Measurements from ENCODE around the gene CD81.

The CD81 gene

GRCh38 chr11:2408671-2409070, 31.6 kb downstream of the CD81 start:
- no peak for DNase-seq

GRCh38 chr11:2409126-2409525, 32.0 kb downstream of the CD81 start:
- DNase-seq: no peak

DNA sequence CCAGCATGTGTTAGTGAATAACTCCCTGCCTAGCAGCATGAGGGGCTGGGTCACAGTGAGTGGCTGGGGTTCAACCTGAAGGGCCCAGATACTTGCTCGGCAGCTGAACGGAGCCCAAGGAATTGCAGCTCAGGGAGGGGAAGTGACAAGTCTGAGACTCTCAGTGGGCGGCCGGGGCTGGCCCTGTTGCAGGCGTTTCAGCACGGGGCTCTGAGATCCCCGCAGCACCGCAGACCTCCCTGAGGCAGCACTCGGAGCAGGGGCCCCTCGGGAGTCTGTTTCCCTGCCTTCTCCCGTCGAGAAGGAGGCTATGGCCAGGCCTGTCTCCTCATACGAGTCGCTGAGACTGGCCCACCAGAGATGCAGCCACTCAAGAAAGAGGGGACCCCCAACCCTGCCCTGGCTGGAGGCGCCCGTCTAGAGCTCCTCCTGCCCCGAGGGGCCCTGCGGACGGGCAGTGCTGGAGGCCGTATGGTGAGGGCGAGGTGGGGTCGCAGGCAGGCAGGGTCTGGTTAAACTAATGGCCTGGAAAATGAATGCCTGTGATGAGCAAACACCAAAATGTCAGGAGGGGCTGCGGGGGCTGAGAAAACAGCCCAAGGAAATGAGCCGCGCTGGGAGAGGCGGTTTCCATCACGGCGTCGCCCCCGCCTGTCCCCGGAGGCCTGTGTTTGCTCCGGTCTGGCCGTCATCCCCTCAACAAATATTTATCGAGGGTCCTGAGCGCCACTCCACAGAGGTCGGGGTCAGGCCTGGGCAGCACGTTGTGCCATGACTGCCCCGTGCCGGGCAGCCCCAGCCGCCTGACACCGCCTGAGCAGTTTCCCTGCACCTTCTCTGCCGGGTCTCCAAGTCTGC, 32.7 kb downstream of the CD81 start:
- DNase-seq: no peak

DNA sequence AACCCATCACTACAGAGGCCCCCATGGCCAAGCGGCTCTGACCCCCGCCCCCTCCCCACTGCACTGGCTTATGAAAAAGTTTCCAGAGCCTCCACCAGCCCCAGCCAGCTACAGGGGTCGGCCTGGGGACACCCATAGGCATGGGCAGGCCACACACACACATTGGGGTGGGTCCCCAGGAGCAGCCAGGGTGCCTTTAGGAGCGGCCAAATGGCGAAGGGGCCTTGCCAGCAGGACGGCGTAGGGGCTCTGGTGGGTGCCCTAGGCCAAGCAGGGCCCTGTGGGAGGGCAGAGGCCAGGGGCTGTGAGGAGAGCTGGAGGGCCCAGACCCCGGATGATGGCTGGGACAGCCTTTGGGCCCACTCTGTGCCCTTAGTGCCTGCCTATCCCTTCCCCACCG, 33.5 kb downstream of the CD81 start:
- no peak for DNase-seq

DNA sequence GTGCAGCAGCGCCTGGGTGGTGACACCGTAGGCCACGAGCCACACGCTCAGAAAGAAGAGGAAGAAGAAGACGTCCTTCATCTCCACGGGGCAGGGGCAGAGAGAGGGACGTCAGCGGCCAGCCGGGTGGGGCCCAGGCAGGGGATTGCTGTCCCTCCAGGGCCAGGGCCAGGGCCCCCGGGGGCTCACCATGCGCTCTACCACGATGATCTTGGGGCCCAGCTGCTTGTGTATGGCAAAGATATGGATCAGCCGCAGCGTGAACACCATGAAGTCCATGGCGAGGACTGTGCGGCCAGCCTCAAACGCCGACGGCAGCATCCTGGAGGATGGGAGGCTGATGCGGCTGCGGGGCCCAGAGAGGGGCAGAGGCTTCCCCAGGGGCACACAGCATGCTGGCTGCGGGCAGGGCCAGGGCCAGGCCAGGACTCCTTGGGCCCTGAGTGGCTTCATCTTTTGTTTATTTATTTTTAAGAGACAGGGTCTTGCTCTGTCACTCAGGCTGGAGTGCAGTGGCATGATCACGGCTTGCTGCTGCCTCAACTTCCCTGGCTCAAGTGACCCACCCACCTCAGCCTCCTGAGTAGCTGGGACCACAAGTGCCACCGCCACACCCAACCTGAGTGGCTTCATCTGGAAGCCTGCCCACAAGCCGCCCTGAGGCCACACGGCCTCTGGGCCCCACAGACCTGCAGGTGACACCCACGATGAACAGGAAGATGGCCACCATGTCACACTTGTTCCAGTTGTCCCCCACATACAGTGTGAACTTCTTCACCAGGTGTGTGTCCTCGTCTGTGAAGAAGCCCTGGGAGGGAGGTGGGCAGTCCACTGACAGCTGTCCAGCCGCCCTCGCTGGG, 34.6 kb downstream of the CD81 start:
- DNase-seq: no peak

- DNase-seq: no peak
These were observed 35.2 kb downstream of the CD81 start for GRCh38 chr11:2412323-2412722.

DNA sequence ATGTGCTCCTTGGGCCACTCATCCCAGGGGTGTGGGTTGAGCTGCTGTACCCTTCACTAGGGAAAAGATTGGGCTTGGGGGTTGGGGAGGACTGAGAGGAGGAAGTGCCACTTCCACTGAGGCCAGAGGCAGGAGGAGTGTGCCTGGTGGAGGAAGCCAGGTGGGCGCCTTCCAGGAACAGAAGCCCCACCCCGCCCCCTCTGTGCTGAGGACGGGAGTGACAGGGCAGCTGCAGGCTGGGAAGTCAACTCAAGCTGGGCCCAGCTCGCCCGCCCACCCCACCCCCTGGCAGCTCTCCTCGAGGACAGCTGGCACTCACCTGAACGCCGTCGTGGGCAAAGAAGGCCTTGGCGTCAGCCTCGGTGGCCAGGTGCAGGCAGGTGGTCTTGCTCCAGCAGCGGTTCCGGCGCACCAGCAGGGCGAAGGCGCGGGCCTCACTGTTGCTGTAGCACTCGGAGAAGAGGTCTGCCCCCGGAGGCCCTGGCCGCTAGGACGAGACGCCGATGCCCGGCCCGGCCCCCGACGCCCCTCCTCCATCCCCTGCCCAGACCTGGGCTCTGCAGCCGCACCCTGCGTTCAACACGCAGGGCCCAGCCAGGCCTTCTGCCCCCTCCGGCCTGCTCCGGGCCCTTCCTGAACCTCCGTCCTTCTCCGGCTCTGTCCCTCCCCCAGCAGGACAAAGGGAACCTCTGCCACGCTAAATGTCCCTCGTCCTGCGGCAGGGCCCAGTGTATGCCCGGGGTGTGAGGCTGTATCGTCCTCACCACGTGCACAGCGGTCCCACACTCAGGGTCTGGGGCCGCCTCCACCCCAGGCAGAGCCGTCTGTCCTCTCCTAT, 36.9 kb downstream of the CD81 start:
- no peak for DNase-seq

DNA sequence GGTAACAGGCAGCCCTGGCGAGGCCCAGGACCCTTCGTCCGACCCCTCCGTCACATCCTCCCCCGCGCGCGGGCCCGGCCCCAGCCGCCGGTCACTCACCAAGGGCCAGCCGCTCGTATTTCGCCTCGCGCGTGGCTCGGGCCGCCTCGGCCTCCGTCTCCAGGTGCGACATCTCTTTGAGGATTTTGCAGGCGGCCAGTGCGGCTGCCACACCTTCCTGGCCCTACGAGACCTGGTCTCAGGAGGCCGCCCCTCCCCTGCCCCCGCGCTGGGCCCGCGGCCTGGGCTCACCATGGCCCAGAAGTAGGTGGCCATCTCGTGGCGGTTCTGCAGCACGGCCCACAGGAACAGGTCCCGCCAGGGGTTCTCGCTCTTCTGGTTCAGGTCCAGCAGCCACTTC, 37.5 kb downstream of the CD81 start:
- no peak for DNase-seq

GRCh38 chr11:2415171-2415570, 38.1 kb downstream of the CD81 start:
- DNase-seq: no peak

DNA sequence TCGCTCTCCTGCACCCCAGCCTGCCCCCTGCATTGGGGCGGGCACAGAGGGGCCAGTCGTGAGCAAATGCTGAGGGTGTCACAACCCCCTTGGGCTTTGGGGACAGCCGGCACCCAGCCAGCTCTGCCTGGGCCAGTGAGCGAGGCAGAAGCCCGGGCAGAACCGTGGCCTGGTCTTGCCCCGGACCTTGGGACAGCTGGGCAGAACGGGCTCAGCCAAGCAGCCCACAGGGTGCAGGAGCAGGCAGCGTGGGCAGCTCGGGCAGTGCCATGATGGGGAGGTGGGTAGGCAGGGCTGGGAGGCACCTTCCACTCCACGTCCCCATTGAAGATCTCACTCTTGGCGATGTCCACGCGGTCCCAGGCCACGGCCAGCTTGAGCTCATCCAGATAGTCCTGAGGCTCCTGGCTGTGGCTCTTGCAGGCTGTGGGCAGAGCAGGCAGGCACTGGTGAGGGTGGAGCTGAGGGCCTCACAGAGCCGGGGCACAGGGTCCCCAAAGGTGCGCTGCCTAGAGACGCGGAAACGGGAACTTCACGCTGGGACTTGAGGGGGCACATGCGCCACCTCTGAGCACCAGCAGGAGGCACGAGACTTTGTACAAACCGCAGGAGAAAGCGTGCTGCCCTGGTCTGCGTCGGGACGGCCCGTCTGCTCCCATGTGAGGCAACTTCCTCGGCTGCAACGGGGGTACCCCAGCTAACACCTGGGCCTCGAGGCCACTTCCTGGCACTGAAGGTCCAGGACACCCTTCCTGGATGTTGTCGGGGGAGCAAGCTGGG, 38.7 kb downstream of the CD81 start:
- DNase-seq: no peak

DNA sequence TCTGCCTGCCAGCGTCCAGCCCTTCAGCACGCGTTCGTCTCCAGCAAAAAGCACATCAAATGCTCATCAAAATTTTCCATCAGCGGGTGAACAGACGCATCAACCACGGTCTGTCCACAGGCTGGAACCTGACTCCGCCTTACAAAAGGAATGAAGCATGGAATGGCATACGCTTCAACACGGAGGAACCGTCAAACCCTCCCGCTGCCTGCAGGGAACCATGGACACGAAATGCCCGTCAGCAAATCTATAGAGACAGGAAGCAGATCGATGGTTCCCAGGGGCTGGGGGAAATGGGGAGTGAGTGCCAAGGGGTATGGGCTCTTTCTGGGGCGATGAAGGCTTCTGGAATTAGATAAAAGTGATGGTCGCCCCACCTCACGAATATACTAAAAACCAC, 39.7 kb downstream of the CD81 start:
- no peak for DNase-seq

- no peak for DNase-seq
These were observed 41.0 kb downstream of the CD81 start for GRCh38 chr11:2417856-2418692.

DNA sequence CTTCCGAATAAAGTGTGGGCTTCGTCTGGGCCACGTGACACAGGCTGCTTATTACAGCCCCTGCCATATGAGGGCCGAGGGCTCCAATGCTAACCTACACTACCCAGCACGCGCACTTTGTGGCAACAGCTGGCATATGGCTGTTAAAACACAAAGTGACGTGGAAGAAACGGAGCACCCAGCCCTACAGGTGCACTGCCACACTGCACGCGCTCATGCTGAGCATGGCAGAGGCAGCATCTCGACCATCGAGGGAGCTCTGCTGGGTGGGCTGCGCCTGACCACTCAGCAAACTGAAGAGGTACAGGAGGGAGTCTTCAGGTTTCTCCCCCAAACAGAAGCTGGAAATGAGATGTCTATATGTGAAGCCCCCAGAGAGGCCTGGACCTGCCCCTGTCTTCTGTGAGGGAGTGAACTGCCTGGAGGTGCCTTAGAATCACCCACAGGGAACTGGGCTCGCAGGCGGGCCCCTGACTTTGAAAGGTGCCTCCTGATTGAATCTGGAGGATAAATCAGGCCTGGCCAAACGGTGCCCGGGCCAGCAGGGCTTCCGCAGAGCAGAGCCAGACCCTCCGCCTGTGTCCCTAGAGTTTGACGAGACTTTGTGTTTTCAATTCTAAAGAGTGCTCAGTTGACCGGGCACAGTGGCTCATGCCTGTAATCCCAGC, 41.7 kb downstream of the CD81 start:
- DNase-seq: no peak

GRCh38 chr11:2419638-2420501, 42.8 kb downstream of the CD81 start:
- peak; percentile 66 to 69 for DNase-seq

DNA sequence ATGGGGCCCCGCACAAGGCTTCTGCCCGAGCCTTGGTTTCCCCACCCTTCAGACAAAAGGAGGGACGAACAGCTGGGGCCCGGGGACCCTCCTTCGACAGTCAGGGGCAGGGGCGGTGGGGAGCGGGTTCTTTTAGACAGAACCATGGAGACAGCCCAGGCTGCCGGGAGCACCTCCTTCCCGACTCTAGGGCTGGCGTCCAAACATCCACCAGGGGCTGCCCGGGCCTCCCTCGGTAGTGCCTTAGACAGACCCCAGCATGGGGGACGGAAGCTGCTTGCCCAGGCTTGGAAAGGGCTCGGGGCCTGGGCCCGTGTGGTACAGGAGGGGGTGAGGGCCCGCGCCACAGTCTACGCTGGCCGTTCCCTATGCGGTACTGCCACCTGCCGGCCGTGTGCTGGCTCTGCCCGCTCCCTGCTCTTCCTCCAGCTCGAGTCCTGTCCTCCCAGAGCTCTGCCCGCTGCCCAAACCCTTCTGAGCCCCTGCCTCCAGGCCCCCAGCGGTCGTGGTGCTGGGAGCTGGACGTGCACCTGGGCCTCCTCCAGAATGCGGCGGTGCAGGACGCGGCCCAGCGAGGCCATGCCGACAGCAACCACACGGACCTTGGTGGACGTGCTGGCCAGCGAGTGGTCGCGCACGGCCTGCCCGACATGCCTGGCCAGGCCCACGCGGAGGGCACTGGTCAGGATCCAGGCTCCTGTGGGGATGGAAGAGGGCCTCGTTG, 43.6 kb downstream of the CD81 start:
- peak; percentile 68 to 74 for DNase-seq

DNA sequence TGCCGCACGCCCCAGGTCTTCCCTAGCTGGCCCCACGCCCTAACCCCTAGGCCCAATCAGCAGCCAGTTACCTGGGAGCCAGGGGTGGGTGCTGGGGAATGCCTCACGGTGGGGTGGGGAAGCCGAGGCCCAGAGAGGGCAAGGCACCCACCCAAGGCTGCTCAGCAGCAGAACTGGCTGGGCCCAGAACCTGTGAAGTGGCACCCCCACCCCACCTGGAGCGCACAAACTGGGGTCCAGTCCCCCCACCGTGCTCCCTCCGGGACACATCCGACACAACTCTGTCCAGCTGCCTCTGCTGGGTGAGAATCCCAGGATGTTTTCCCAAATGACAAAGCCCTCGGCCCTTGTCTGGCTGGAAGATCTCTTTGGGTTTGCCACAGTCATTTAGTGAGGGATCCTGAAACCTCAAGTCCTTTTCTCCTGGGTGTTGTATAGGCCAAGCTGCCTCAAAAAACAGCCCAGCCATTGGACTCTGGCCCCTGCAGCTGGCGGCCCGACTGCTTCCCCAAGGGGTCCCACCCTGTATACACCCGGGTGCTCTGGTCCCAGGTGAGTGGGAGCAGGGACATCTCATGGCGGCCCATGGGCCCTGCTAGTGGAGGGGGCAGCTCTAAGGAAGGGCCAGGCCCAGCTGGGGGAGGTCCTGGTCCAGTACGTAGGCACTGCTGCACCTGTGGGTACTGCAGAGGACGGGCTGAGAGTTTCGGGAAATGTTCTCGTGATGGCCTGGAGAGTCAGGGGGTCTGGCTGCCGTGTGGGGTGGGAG, 44.3 kb downstream of the CD81 start:
- DNase-seq: no peak

- DNase-seq: no peak
These were observed 44.9 kb downstream of the CD81 start for GRCh38 chr11:2421996-2422395.

- DNase-seq: no peak
These were observed 45.5 kb downstream of the CD81 start for GRCh38 chr11:2422461-2423156.

All from CD4-positive, alpha-beta T cell treated with Interleukin-1 beta for 1 hour (primary cell).